H9 (cell line): ENCODE data around the gene ZNF430. TPM values are rescaled to one million over a fixed set of nuclear protein-coding genes. Genes with fewer than 3 reads are reported as not detected.

Experiments
- DNase-seq: peaks from one replicate; pipeline ENCODE4 v3.0.0-alpha.2; 2017
- H2AFZ ChIP-seq: one replicate; pipeline ENCODE4 v1.6.1; 2013; ENCODE audit warnings: mild to moderate bottlenecking, low read length, control low read depth, moderate library complexity
- H2AK5ac ChIP-seq: 2 replicates; pipeline ENCODE4 v1.6.1; 2013; ENCODE audit warnings: low read length, control low read depth, mixed read lengths; ENCODE audit not compliant: insufficient read length
- H2BK120ac ChIP-seq: one replicate; pipeline ENCODE4 v1.6.1; 2013; ENCODE audit warnings: low read depth, mild to moderate bottlenecking, low read length, control low read depth, inconsistent platforms; ENCODE audit not compliant: poor library complexity, severe bottlenecking
- H2BK12ac ChIP-seq: 2 replicates; pipeline ENCODE4 v1.6.1; 2013; ENCODE audit warnings: low read length, control low read depth, mixed read lengths, low read depth; ENCODE audit not compliant: insufficient read length
- H2BK15ac ChIP-seq: 2 replicates; pipeline ENCODE4 v1.6.1; 2013; ENCODE audit warnings: low read depth, low read length, control low read depth
- H2BK20ac ChIP-seq: one replicate; pipeline ENCODE4 v1.6.1; 2013; ENCODE audit warnings: low read depth, mild to moderate bottlenecking, low read length, control low read depth, inconsistent platforms; ENCODE audit not compliant: poor library complexity, severe bottlenecking
- H2BK5ac ChIP-seq: 2 replicates; pipeline ENCODE4 v1.6.1; 2013; ENCODE audit warnings: low read length, control low read depth, mixed read lengths; ENCODE audit not compliant: insufficient read length
- H3K14ac ChIP-seq: 2 replicates; pipeline ENCODE4 v1.6.1; 2013; ENCODE audit warnings: low read length, control low read depth; ENCODE audit not compliant: insufficient read depth
- H3K18ac ChIP-seq: 2 replicates; pipeline ENCODE4 v1.6.1; 2013; ENCODE audit warnings: low read depth, mild to moderate bottlenecking, mixed read lengths, low read length, control low read depth; ENCODE audit not compliant: insufficient read length
- H3K23ac ChIP-seq: 2 replicates; pipeline ENCODE4 v1.6.1; 2013; ENCODE audit warnings: low read length, control low read depth, mixed read lengths, low read depth; ENCODE audit not compliant: insufficient read length
- H3K23me2 ChIP-seq: 2 replicates; pipeline ENCODE4 v1.6.1; 2013; ENCODE audit warnings: low read depth, mild to moderate bottlenecking, mixed read lengths, low read length, control low read depth; ENCODE audit not compliant: insufficient read length, poor library complexity, severe bottlenecking
- H3K27ac ChIP-seq: 2 replicates; pipeline ENCODE4 v1.5.1; 2013; ENCODE audit warnings: low read length, control low read depth, mixed read lengths, low read depth; ENCODE audit not compliant: insufficient read length
- H3K27me3 ChIP-seq: 2 replicates; pipeline ENCODE4 v1.6.1; 2013; ENCODE audit warnings: low read length, control low read depth, inconsistent platforms; ENCODE audit not compliant: insufficient read depth
- H3K4ac ChIP-seq: 2 replicates; pipeline ENCODE4 v1.6.1; 2013; ENCODE audit warnings: low read depth, mild to moderate bottlenecking, control low read depth, inconsistent platforms, low read length, moderate library complexity
- H3K4me1 ChIP-seq: 2 replicates; pipeline ENCODE4 v1.6.1; 2013; ENCODE audit warnings: low read length, control low read depth, inconsistent platforms; ENCODE audit not compliant: insufficient read depth
- H3K4me2 ChIP-seq: 2 replicates; pipeline ENCODE4 v1.6.1; 2013; ENCODE audit warnings: low read length, control low read depth, mixed read lengths; ENCODE audit not compliant: insufficient read length, insufficient read depth
- H3K56ac ChIP-seq: 2 replicates; pipeline ENCODE4 v1.6.1; 2013; ENCODE audit warnings: low read depth, mild to moderate bottlenecking, mixed read lengths, low read length, control low read depth; ENCODE audit not compliant: insufficient read length
- H3K79me1 ChIP-seq: 2 replicates; pipeline ENCODE4 v1.6.1; 2013; ENCODE audit warnings: low read depth, mild to moderate bottlenecking, moderate library complexity, low read length, control low read depth, inconsistent platforms; ENCODE audit not compliant: insufficient read depth, poor library complexity, severe bottlenecking
- H3K79me2 ChIP-seq: 2 replicates; pipeline ENCODE4 v1.6.1; 2013; ENCODE audit warnings: low read length, control low read depth, inconsistent platforms; ENCODE audit not compliant: insufficient read depth
- H3K9ac ChIP-seq: 2 replicates; pipeline ENCODE4 v1.6.1; 2013; ENCODE audit warnings: low read length, control low read depth, mixed read lengths; ENCODE audit not compliant: insufficient read length; ENCODE audit errors: extremely low read depth
- H3K9me3 ChIP-seq: one replicate; pipeline ENCODE4 v1.6.1; 2013; ENCODE audit warnings: low read depth, low read length, inconsistent platforms; ENCODE audit not compliant: control insufficient read depth
- H3T11ph ChIP-seq: one replicate; pipeline ENCODE4 v1.6.1; 2013; ENCODE audit warnings: mild to moderate bottlenecking, low read length, control low read depth, inconsistent platforms
- H4K20me1 ChIP-seq: one replicate; pipeline ENCODE4 v1.6.1; 2013; ENCODE audit not compliant: control insufficient read depth, insufficient read length, insufficient read depth
- H4K5ac ChIP-seq: 2 replicates; pipeline ENCODE4 v1.6.1; 2013; ENCODE audit warnings: low read depth, mild to moderate bottlenecking, mixed read lengths, low read length, control low read depth; ENCODE audit not compliant: insufficient read length
- H4K8ac ChIP-seq: replicated peaks from 2 replicates; pipeline ENCODE4 v1.6.1; 2013; ENCODE audit warnings: low read length, control low read depth, mixed read lengths, low read depth; ENCODE audit not compliant: insufficient read length
- H4K91ac ChIP-seq: 2 replicates; pipeline ENCODE4 v1.6.1; 2013; ENCODE audit warnings: low read depth, mild to moderate bottlenecking, moderate library complexity, mixed read lengths, low read length, control low read depth; ENCODE audit not compliant: insufficient read length
- H3K27ac Mint-ChIP-seq, 3 experiments: 2 replicates in 2 of 3; 3 replicates in 1 of 3; pipeline ENCODE4 v1.8.0; 2020 to 2021; ENCODE audit warnings: mixed read lengths in 3 of 3, mild to moderate bottlenecking in 1 of 3, moderate library complexity in 1 of 3
- H3K27me3 Mint-ChIP-seq: 2 replicates; pipeline ENCODE4 v1.8.0; 2021; ENCODE audit warnings: low read depth, mild to moderate bottlenecking, moderate library complexity, mixed read lengths
- H3K36me3 Mint-ChIP-seq, 3 experiments: 2 replicates in 2 of 3; 3 replicates in 1 of 3; pipeline ENCODE4 v1.8.0; 2020 to 2021; ENCODE audit warnings: low read depth in 3 of 3, mixed read lengths in 3 of 3; ENCODE audit not compliant: insufficient read depth in 1 of 3
- H3K4me1 Mint-ChIP-seq, 2 experiments: 2 replicates each; pipeline ENCODE4 v1.8.0; 2020; ENCODE audit warnings: mixed read lengths in 2 of 2
- H3K4me3 Mint-ChIP-seq, 2 experiments: 2 replicates in 1 of 2; 3 replicates in 1 of 2; pipeline ENCODE4 v1.8.0; 2020 to 2021; ENCODE audit warnings: mild to moderate bottlenecking in 2 of 2, mixed read lengths in 2 of 2, moderate library complexity in 1 of 2
- H3K9me3 Mint-ChIP-seq, 2 experiments: 2 replicates in 1 of 2; 3 replicates in 1 of 2; pipeline ENCODE4 v1.8.0; 2020; ENCODE audit warnings: mild to moderate bottlenecking in 2 of 2, mixed read lengths in 2 of 2, moderate library complexity in 1 of 2
- CTCF ChIP-seq: fragments of 200-600 bp; sonication (generic); conservative IDR thresholded peaks from 3 replicates; pipeline ENCODE4 v1.8.0; 2021; ENCODE audit warnings: antibody characterized with exemption, mild to moderate bottlenecking
- total RNA-seq: library from RNA; stranded (reverse); gene quantifications from 2 replicates; pipeline ENCODE4 v1.2.1, GENCODE V29; 2021

ZNF430 gene
- total RNA-seq, 1 experiment from 2014 or later, result 17.7 TPM

- no peak overlapping the region for H2BK5ac ChIP-seq
- H3K9ac ChIP-seq, result no peak overlapping the region
- H2BK15ac ChIP-seq, result no peak overlapping the region
- H3T11ph ChIP-seq, result no peak overlapping the region
- no peak overlapping the region for H3K18ac ChIP-seq
- H3K4me1 Mint-ChIP-seq, result no peaks in the 10 kb centered on the region
- no peak overlapping the region for H2AK5ac ChIP-seq
- H4K8ac ChIP-seq, result no peak overlapping the region
- H4K5ac ChIP-seq, result no peak overlapping the region
- no peak overlapping the region for H3K4me3 Mint-ChIP-seq
- H3K27ac Mint-ChIP-seq, result no peak overlapping the region
- H3K79me2 ChIP-seq, result no peaks in the 10 kb centered on the region; the same call in 1 of the 2 replicates
- H3K9me3 Mint-ChIP-seq, result peaks cover 0 to 5% of the 10 kb centered on the region in 2 experiments; a peak in 2 of 5 replicates
- H2AFZ ChIP-seq, result no peak overlapping the region
- H3K23me2 ChIP-seq, result no peaks in the 10 kb centered on the region
- H2BK12ac ChIP-seq, result no peak overlapping the region
- H3K14ac ChIP-seq, result no peak overlapping the region
- no peak overlapping the region for H3K23ac ChIP-seq
- H4K20me1 ChIP-seq, result no peaks in the 10 kb centered on the region
- no peaks in the 10 kb centered on the region for H3K9me3 ChIP-seq
- no peak overlapping the region for H4K91ac ChIP-seq
- H3K4me2 ChIP-seq, result no peak overlapping the region
- H2BK120ac ChIP-seq, result no peak overlapping the region
- TF ChIP-seq CTCF, result no peak
- H3K36me3 Mint-ChIP-seq, result peaks cover 56 to 71% (median 67%) of the 10 kb centered on the region in 3 experiments
- peaks cover 4% of the 10 kb centered on the region for H3K79me1 ChIP-seq
- no peaks in the 10 kb centered on the region for H3K27me3 Mint-ChIP-seq
- no peak overlapping the region for H3K27ac ChIP-seq
- no peak overlapping the region for H3K56ac ChIP-seq
- DNase-seq, result no peak
- H3K4ac ChIP-seq, result no peak overlapping the region
- H3K27me3 ChIP-seq, result no peaks in the 10 kb centered on the region
- no peaks in the 10 kb centered on the region for H3K4me1 ChIP-seq
- H2BK20ac ChIP-seq, result no peak overlapping the region
These were observed 88.7 kb downstream of the ZNF430 start for GRCh38 chr19:21109116-21109515.

Other genes with a start within 250 kb of the ZNF430 start
- 32.9 and 34.0 TPM in 2 replicates for gene ZNF66, start 244.4 kb upstream of the ZNF430 start, total RNA-seq
- 24.5 and 26.8 TPM in 2 replicates for gene ZNF85, start 97.4 kb upstream of the ZNF430 start, total RNA-seq
- 53.9 and 54.2 TPM in 2 replicates for gene ZNF714, start 61.5 kb downstream of the ZNF430 start, total RNA-seq
- gene ZNF431, start 121.4 kb downstream of the ZNF430 start, total RNA-seq, result 47.4 and 47.8 TPM in 2 replicates